NB4 (cell line): Measurements from ENCODE around the gene PKNOX2.

Experiments
- CTCF ChIP-seq: IDR thresholded peaks from one replicate; pipeline ENCODE4 v1.5.1; 2012; ENCODE audit warnings: low read depth, low read length
- TF ChIP-seq, protein P1 (sequence below): IDR thresholded peaks from 2 replicates; pipeline ENCODE4 v1.6.1; 2011; ENCODE audit warnings: low read depth, low read length

GRCh38 chr11:125442946-125443345 lies 278.4 kb downstream of the PKNOX2 start:
- TF ChIP-seq, protein P1, sequence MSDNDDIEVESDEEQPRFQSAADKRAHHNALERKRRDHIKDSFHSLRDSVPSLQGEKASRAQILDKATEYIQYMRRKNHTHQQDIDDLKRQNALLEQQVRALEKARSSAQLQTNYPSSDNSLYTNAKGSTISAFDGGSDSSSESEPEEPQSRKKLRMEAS = no peak
- no peak for TF ChIP-seq CTCF
